Naive B cell (primary cell): Measurements from ENCODE around the gene ENDOG. TPM values are rescaled to one million over a fixed set of nuclear protein-coding genes. Genes with fewer than 3 reads are reported as not detected.
"Not testable (repeated sequence)": the region's sequence is repeated elsewhere in the genome, so short reads cannot be mapped to it uniquely, and the experiment has no call there.

Experiments
- ATAC-seq, 2 donors: fragments of 150-1000 bp; cut with Tn5 transposase; 2 replicates each; pipeline ENCODE4 v1.10.0; 2021; ENCODE audit warnings: low read depth in 2 of 2, mild to moderate bottlenecking in 2 of 2, moderate library complexity in 2 of 2
- DNase-seq: peaks from one replicate; pipeline ENCODE4 v3.0.0; 2022
- H3K27ac Mint-ChIP-seq, 6 donors: one replicate each; pipeline ENCODE4 v1.8.0; 2020 to 2022; ENCODE audit warnings: mild to moderate bottlenecking in 6 of 6, mixed read lengths in 6 of 6, moderate library complexity in 5 of 6, inconsistent platforms in 2 of 6
- H3K27me3 Mint-ChIP-seq, 3 donors: one replicate each; pipeline ENCODE4 v1.8.0; 2021 to 2022; ENCODE audit warnings: mixed read lengths in 3 of 3, mild to moderate bottlenecking in 1 of 3
- H3K36me3 Mint-ChIP-seq, 2 donors: one replicate each; pipeline ENCODE4 v1.8.0; 2020 to 2022; ENCODE audit warnings: mixed read lengths in 2 of 2, inconsistent platforms in 1 of 2, mild to moderate bottlenecking in 1 of 2
- H3K4me1 Mint-ChIP-seq, 3 donors: one replicate each; pipeline ENCODE4 v1.8.0; 2020 to 2022; ENCODE audit warnings: mixed read lengths in 3 of 3, inconsistent platforms in 1 of 3, mild to moderate bottlenecking in 1 of 3, moderate library complexity in 1 of 3
- H3K4me3 Mint-ChIP-seq, 8 donors: one replicate each; pipeline ENCODE4 v1.8.0; 2020 to 2022; ENCODE audit warnings: mild to moderate bottlenecking in 8 of 8, mixed read lengths in 8 of 8, moderate library complexity in 8 of 8, inconsistent platforms in 2 of 8
- H3K9me3 Mint-ChIP-seq, 7 donors: one replicate each; pipeline ENCODE4 v1.8.0; 2020 to 2022; ENCODE audit warnings: mixed read lengths in 7 of 7, mild to moderate bottlenecking in 5 of 7, inconsistent platforms in 2 of 7, moderate library complexity in 1 of 7
- polyA plus RNA-seq, 6 donors: library from polyadenylated mRNA; unstranded; fragments of 300-500 nt; fragmentation: Illumina TruSeq; gene quantifications; one replicate each; pipeline ENCODE4 v1.2.3, GENCODE V29; 2021; ENCODE audit warnings: low read depth in 6 of 6

Gene ENDOG
- polyA plus RNA-seq, 6 donors from 2014 or later, result 5.0 to 17.8 (median 14.7) TPM

GRCh38 chr9:128825923-128826700 is 7.8 kb downstream of the ENDOG start:
- ATAC-seq, result no peak
- H3K4me3 Mint-ChIP-seq, result peak overlapping the region in 2 of 8 donors; percentile 15 to 30
- no peaks in the 10 kb centered on the region for H3K36me3 Mint-ChIP-seq
- no peak for DNase-seq
- no peaks in the 10 kb centered on the region for H3K9me3 Mint-ChIP-seq
- H3K27me3 Mint-ChIP-seq, result no peaks in the 10 kb centered on the region
- peak overlapping the region in 1 of 6 donors; percentile 24 for H3K27ac Mint-ChIP-seq
- H3K4me1 Mint-ChIP-seq, result peaks cover 22 to 26% (median 24%) of the 10 kb centered on the region in 3 donors

- Mint-ChIP-seq H3K9me3 (no peaks in the 10 kb centered on the region), H3K4me3 (peak overlapping the region; percentile 94 to 99 (median 97)), H3K4me1 (peaks cover 18 to 21% (median 21%) of the 10 kb centered on the region in 3 donors), H3K36me3 (no peaks in the 10 kb centered on the region), H3K27ac (peak overlapping the region in 2 of 6 donors; percentile 78 to 90), H3K27me3 (no peaks in the 10 kb centered on the region)
- DNase-seq (no peak), ATAC-seq (no peak)
Observed at GRCh38 chr9:128828267-128828666, 10.0 kb downstream of the ENDOG start.

- Mint-ChIP-seq H3K27ac (peak overlapping the region; percentile 5 to 95 (median 83)), H3K36me3 (no peaks in the 10 kb centered on the region), H3K9me3 (no peaks in the 10 kb centered on the region), H3K27me3 (no peaks in the 10 kb centered on the region), H3K4me3 (peak overlapping the region; percentile 94 to 99 (median 97)), H3K4me1 (peaks cover 18 to 21% (median 21%) of the 10 kb centered on the region in 3 donors)
- no peak for DNase-seq
- ATAC-seq, result no peak
Observed at GRCh38 chr9:128828719-128829452, 10.6 kb downstream of the ENDOG start.

GRCh38 chr9:128829477-128830251 is 11.4 kb downstream of the ENDOG start, which contains the start of gene SPOUT1:
Gene SPOUT1 (minus strand): TSS chr9:128829794. CDS start chr9:128829780, 14 bp downstream.
- Mint-ChIP-seq H3K36me3 (no peaks in the 10 kb centered on the region), H3K4me3 (peak within 1 kb of the TSS; percentile 94 to 99 (median 97)), H3K27me3 (no peaks in the 10 kb centered on the region), H3K9me3 (no peaks in the 10 kb centered on the region), H3K27ac (peak within 1 kb of the TSS; percentile 87 to 95 (median 94)), H3K4me1 (peaks cover 18 to 21% (median 21%) of the 10 kb centered on the region in 3 donors)
- ATAC-seq (peak; percentile 99), DNase-seq (peak; percentile 92)

- no peak overlapping the region for H3K27ac Mint-ChIP-seq
- ATAC-seq (no peak), DNase-seq (no peak)
- no peaks in the 10 kb centered on the region for H3K9me3 Mint-ChIP-seq
- H3K4me3 Mint-ChIP-seq, result no peak overlapping the region
- no peaks in the 10 kb centered on the region for H3K27me3 Mint-ChIP-seq
- peaks cover 11 to 17% (median 13%) of the 10 kb centered on the region in 3 donors for H3K4me1 Mint-ChIP-seq
- peaks cover 0 to 8% of the 10 kb centered on the region in 2 donors for H3K36me3 Mint-ChIP-seq
Observed at GRCh38 chr9:128833696-128834095, 15.4 kb downstream of the ENDOG start.

- ATAC-seq (no peak), DNase-seq (no peak)
- Mint-ChIP-seq H3K4me3 (no peak overlapping the region), H3K27ac (peak overlapping the region in 1 of 6 donors; percentile 51), H3K27me3 (no peaks in the 10 kb centered on the region), H3K36me3 (peaks cover 0 to 8% of the 10 kb centered on the region in 2 donors), H3K9me3 (no peaks in the 10 kb centered on the region), H3K4me1 (no peaks in the 10 kb centered on the region)
Observed at GRCh38 chr9:128835246-128836210, 17.2 kb downstream of the ENDOG start.

GRCh38 chr9:128836509-128837145 is 18.3 kb downstream of the ENDOG start:
- Mint-ChIP-seq H3K4me3 (no peak overlapping the region), H3K27ac (no peak overlapping the region), H3K27me3 (no peaks in the 10 kb centered on the region), H3K36me3 (peaks cover 0 to 8% of the 10 kb centered on the region in 2 donors), H3K4me1 (peaks cover 0 to 3% (median 0%) of the 10 kb centered on the region in 3 donors), H3K9me3 (no peaks in the 10 kb centered on the region)
- DNase-seq (no peak), ATAC-seq (no peak)

GRCh38 chr9:128838338-128838737 is 20.0 kb downstream of the ENDOG start:
- Mint-ChIP-seq H3K4me3 (no peak overlapping the region), H3K4me1 (peaks cover 0 to 6% (median 0%) of the 10 kb centered on the region in 3 donors), H3K9me3 (no peaks in the 10 kb centered on the region), H3K27me3 (no peaks in the 10 kb centered on the region), H3K27ac (peak overlapping the region in 1 of 6 donors; percentile 82), H3K36me3 (peaks cover 4 to 8% of the 10 kb centered on the region in 2 donors)
- ATAC-seq (no peak), DNase-seq (no peak)

- H3K4me1 Mint-ChIP-seq, result peaks cover 0 to 6% (median 0%) of the 10 kb centered on the region in 3 donors
- H3K9me3 Mint-ChIP-seq, result no peaks in the 10 kb centered on the region
- no peak overlapping the region for H3K27ac Mint-ChIP-seq
- no peak for ATAC-seq
- H3K36me3 Mint-ChIP-seq, result peaks cover 4 to 8% of the 10 kb centered on the region in 2 donors
- no peaks in the 10 kb centered on the region for H3K27me3 Mint-ChIP-seq
- no peak for DNase-seq
- peak overlapping the region in 1 of 8 donors; percentile 35 for H3K4me3 Mint-ChIP-seq
Observed at GRCh38 chr9:128840524-128840923, 22.2 kb downstream of the ENDOG start.

GRCh38 chr9:128841694-128842492 is 23.6 kb downstream of the ENDOG start:
- no peak for ATAC-seq
- Mint-ChIP-seq H3K27ac (no peak overlapping the region), H3K4me3 (no peak overlapping the region), H3K4me1 (peaks cover 0 to 6% (median 0%) of the 10 kb centered on the region in 3 donors), H3K9me3 (no peaks in the 10 kb centered on the region), H3K36me3 (peaks cover 4 to 8% of the 10 kb centered on the region in 2 donors), H3K27me3 (no peaks in the 10 kb centered on the region)
- no peak for DNase-seq

- not testable (repeated sequence) for H3K4me1 Mint-ChIP-seq, ATAC-seq
Observed at GRCh38 chr9:128843171-128843570, 24.9 kb downstream of the ENDOG start.

More at GRCh38 chr9:128843171-128843570, 24.9 kb downstream of the ENDOG start:
- not testable (repeated sequence) for H3K4me3 Mint-ChIP-seq, H3K27me3 Mint-ChIP-seq, H3K27ac Mint-ChIP-seq, H3K36me3 Mint-ChIP-seq, DNase-seq, H3K9me3 Mint-ChIP-seq
